H1 (cell line): ENCODE data around the gene YPEL4. TPM values are rescaled to one million over a fixed set of nuclear protein-coding genes. Genes with fewer than 3 reads are reported as not detected.

ENCODE experiments used
- CTCF ChIA-PET: fragments of 300-600 bp; sonication (Branson Sonifier 250); formaldehyde crosslinking; loops from one replicate; lab custom pipeline; 2021; ENCODE audit not compliant: partially characterized antibody; lab: Charles Lee
- POLR2A ChIA-PET: fragments of 300-600 bp; sonication (Branson Sonifier 250); formaldehyde crosslinking; loops from one replicate; lab custom pipeline; 2021; ENCODE audit warnings: inconsistent platforms; ENCODE audit not compliant: partially characterized antibody; lab: Charles Lee
- DNase-seq, 2 experiments: peaks; one replicate each; pipeline versions ENCODE4 v3.0.0 to v3.0.0-alpha.2; 2010 to 2022; ENCODE audit warnings: low spot score in 2 of 2, low read depth in 1 of 2, mixed read lengths in 1 of 2
- FAIRE-seq: peaks from 2 replicates; lab custom pipeline; 2011; peaks lifted over from hg19 to GRCh38; lab: Jason Lieb, UNC
- H2AFZ ChIP-seq: 2 replicates; pipeline ENCODE4 v1.8.1; 2012; ENCODE audit warnings: low read length, inconsistent platforms
- H2AK5ac ChIP-seq: 2 replicates; pipeline ENCODE4 v1.6.1; 2013; ENCODE audit warnings: low read depth, low read length
- H2BK120ac ChIP-seq: replicated peaks from 2 replicates; pipeline ENCODE3; 2013; ENCODE audit warnings: low read depth, low read length, inconsistent platforms
- H2BK12ac ChIP-seq: 2 replicates; pipeline ENCODE4 v1.6.1; 2013; ENCODE audit warnings: low read depth, low read length
- H2BK15ac ChIP-seq: 2 replicates; pipeline ENCODE4 v1.6.1; 2013; ENCODE audit warnings: low read length
- H2BK20ac ChIP-seq: 2 replicates; pipeline ENCODE4 v1.6.1; 2013; ENCODE audit warnings: low read length
- H2BK5ac ChIP-seq: 2 replicates; pipeline ENCODE4 v1.6.1; 2013; ENCODE audit warnings: low read depth, low read length
- H3K14ac ChIP-seq: 2 replicates; pipeline ENCODE4 v1.6.1; 2013; ENCODE audit warnings: inconsistent platforms; ENCODE audit not compliant: insufficient read length
- H3K18ac ChIP-seq: 2 replicates; pipeline ENCODE4 v1.6.1; 2013; ENCODE audit warnings: low read length; ENCODE audit errors: extremely low read depth
- H3K23ac ChIP-seq: 2 replicates; pipeline ENCODE4 v1.6.1; 2013; ENCODE audit warnings: inconsistent platforms; ENCODE audit not compliant: insufficient read length
- H3K23me2 ChIP-seq: 2 replicates; pipeline ENCODE4 v1.6.1; 2013; ENCODE audit warnings: low read depth, low read length
- H3K27ac ChIP-seq: 2 replicates; pipeline ENCODE4 v1.6.1; 2011; ENCODE audit warnings: low read depth, low read length, inconsistent platforms
- H3K27me3 ChIP-seq, 4 experiments: replicated peaks in 1 of 4; 1 replicate in 1 of 4; 2 replicates in 3 of 4; pipeline versions ENCODE4 v1.6.1 to v1.8.1; 2011 to 2013; ENCODE audit warnings: low read length in 3 of 4, mild to moderate bottlenecking in 3 of 4, inconsistent platforms in 2 of 4, mixed read lengths in 2 of 4, moderate library complexity in 1 of 4; ENCODE audit not compliant: control insufficient read depth in 3 of 4, insufficient read depth in 3 of 4; ENCODE audit errors: extremely low read depth in 1 of 4
- H3K36me3 ChIP-seq, 4 experiments: 2 replicates each; pipeline versions ENCODE4 v1.6.1 to v1.8.1; 2011 to 2013; ENCODE audit warnings: mild to moderate bottlenecking in 4 of 4, low read length in 3 of 4, moderate library complexity in 2 of 4, control low read depth in 1 of 4, inconsistent platforms in 1 of 4; ENCODE audit not compliant: insufficient read depth in 4 of 4, control insufficient read depth in 2 of 4
- H3K4ac ChIP-seq: replicated peaks from 2 replicates; pipeline ENCODE3; 2013; ENCODE audit warnings: low read length, low read depth, mixed read lengths, inconsistent platforms; ENCODE audit not compliant: insufficient read length
- H3K4me1 ChIP-seq, 4 experiments: replicated peaks in 1 of 4; 1 replicate in 1 of 4; 2 replicates in 3 of 4; pipeline versions ENCODE4 v1.6.1 to v1.8.1; 2011 to 2013; ENCODE audit warnings: low read length in 3 of 4, inconsistent platforms in 2 of 4, mixed read lengths in 1 of 4; ENCODE audit not compliant: insufficient read depth in 4 of 4, control insufficient read depth in 3 of 4
- H3K4me2 ChIP-seq, 2 experiments: 2 replicates each; pipeline versions ENCODE4 v1.6.1 to v1.8.1; 2011 to 2013; ENCODE audit warnings: low read depth in 2 of 2, low read length in 2 of 2, control low read depth in 1 of 2, inconsistent platforms in 1 of 2, mild to moderate bottlenecking in 1 of 2; ENCODE audit not compliant: insufficient read depth in 1 of 2
- H3K4me3 ChIP-seq, 4 experiments: fragments of 200-600, 300-600 bp in 1 of 4; sonication (generic), shearing (Covaris generic), sonication (Bioruptor Twin) in 1 of 4; 2 replicates each; pipeline versions ENCODE4 v1.5.1 to v1.8.1; 2011 to 2016; ENCODE audit warnings: low read length in 4 of 4, low read depth in 3 of 4, control low read depth in 2 of 4, inconsistent platforms in 2 of 4, mild to moderate bottlenecking in 2 of 4, mixed read lengths in 1 of 4, moderate library complexity in 1 of 4; ENCODE audit not compliant: insufficient read depth in 2 of 4; ENCODE audit errors: extremely low read depth in 1 of 4
- H3K56ac ChIP-seq: replicated peaks from 2 replicates; pipeline ENCODE3; 2013; ENCODE audit warnings: low read depth, mild to moderate bottlenecking, mixed read lengths, low read length, inconsistent platforms; ENCODE audit not compliant: insufficient read length
- H3K79me1 ChIP-seq: 2 replicates; pipeline ENCODE4 v1.6.1; 2013; ENCODE audit warnings: low read depth, low read length, control low read depth
- H3K79me2 ChIP-seq, 2 experiments: 2 replicates each; pipeline versions ENCODE4 v1.6.1 to v1.8.1; 2012 to 2013; ENCODE audit warnings: low read length in 2 of 2, mild to moderate bottlenecking in 2 of 2, inconsistent platforms in 1 of 2; ENCODE audit not compliant: insufficient read depth in 2 of 2, control insufficient read depth in 1 of 2
- H3K9ac ChIP-seq, 4 experiments: replicated peaks in 1 of 4; 1 replicate in 1 of 4; 2 replicates in 3 of 4; pipeline versions ENCODE4 v1.6.1 to v1.8.1; 2011 to 2013; ENCODE audit warnings: low read depth in 3 of 4, low read length in 3 of 4, control low read depth in 2 of 4, mild to moderate bottlenecking in 2 of 4, moderate library complexity in 2 of 4, inconsistent platforms in 1 of 4; ENCODE audit errors: extremely low read depth in 1 of 4
- H3K9me3 ChIP-seq, 2 experiments: 2 replicates each; pipeline versions ENCODE4 v1.6.1 to v1.8.1; 2012 to 2013; ENCODE audit warnings: mild to moderate bottlenecking in 2 of 2, moderate library complexity in 2 of 2, control low read depth in 1 of 2, inconsistent platforms in 1 of 2, low read depth in 1 of 2, low read length in 1 of 2, mixed read lengths in 1 of 2; ENCODE audit not compliant: insufficient read depth in 2 of 2
- H4K20me1 ChIP-seq, 2 experiments: replicated peaks in 1 of 2; 2 replicates each; pipeline versions ENCODE3 to v1.8.1; 2011 to 2013; ENCODE audit warnings: inconsistent platforms in 2 of 2, low read length in 2 of 2, mild to moderate bottlenecking in 1 of 2; ENCODE audit not compliant: insufficient read depth in 2 of 2, control insufficient read depth in 1 of 2
- H4K5ac ChIP-seq: 2 replicates; pipeline ENCODE4 v1.6.1; 2013; ENCODE audit warnings: low read length, low read depth, mixed read lengths, inconsistent platforms; ENCODE audit not compliant: insufficient read length
- H4K8ac ChIP-seq: 2 replicates; pipeline ENCODE4 v1.8.0; 2013; ENCODE audit warnings: mild to moderate bottlenecking, moderate library complexity, low read length, inconsistent platforms; ENCODE audit not compliant: insufficient read depth; ENCODE audit errors: extremely low read depth
- H4K91ac ChIP-seq: replicated peaks from 2 replicates; pipeline ENCODE3; 2013; ENCODE audit warnings: low read length, mixed read lengths, inconsistent platforms; ENCODE audit not compliant: insufficient read length
- EZH2 ChIP-seq: fragments of 200-600 bp; sonication (generic); IDR thresholded peaks from 2 replicates; pipeline ENCODE4 v1.7.1; 2012; ENCODE audit warnings: low read depth, mild to moderate bottlenecking, moderate library complexity, low read length, inconsistent platforms; ENCODE audit not compliant: severe bottlenecking
- SIN3A ChIP-seq, 2 experiments: IDR thresholded peaks in 1 of 2; conservative IDR thresholded peaks in 1 of 2; 2 replicates each; pipeline ENCODE4 v1.6.1; 2011 to 2012; ENCODE audit warnings: low read length in 2 of 2, improper control_type of control experiment in 1 of 2, low read depth in 1 of 2, mild to moderate bottlenecking in 1 of 2
- SIX5 ChIP-seq: IDR thresholded peaks from 2 replicates; pipeline ENCODE4 v1.6.1; 2011; ENCODE audit warnings: mild to moderate bottlenecking, low read depth, low read length
- SP1 ChIP-seq: IDR thresholded peaks from 2 replicates; pipeline ENCODE4 v1.6.1; 2011; ENCODE audit warnings: low read depth, low read length
- TEAD4 ChIP-seq: IDR thresholded peaks from 2 replicates; pipeline ENCODE4 v1.6.1; 2012; ENCODE audit warnings: low read depth, low read length, inconsistent platforms, mixed read lengths
- WGBS, 2 experiments: shearing (Covaris generic) in 1 of 2; methylation state at CpG; one replicate each; pipeline versions ENCODE4 v1.1.6 to v1.1.7; 2013 to 2015; ENCODE audit warnings: low lambda C conversion rate in 2 of 2, mixed read lengths in 2 of 2, inconsistent platforms in 1 of 2, low coverage in 1 of 2, missing lambda C conversion rate in 1 of 2; ENCODE audit not compliant: insufficient replicate concordance in 2 of 2, insufficient coverage in 1 of 2, insufficient read length in 1 of 2; ENCODE audit errors: extremely low coverage in 1 of 2, missing lambda C conversion rate in 1 of 2; 5-methylcytosine and 5-hydroxymethylcytosine counted together
- polyA plus RNA-seq, 7 experiments: library from polyadenylated mRNA; depleted of rRNA in 3 of 7; stranded (reverse) in 5 of 7; unstranded in 2 of 7; fragments of >200 nt in 5 of 7; fragments of 200-250 nt in 2 of 7; gene quantifications; 1 replicate in 5 of 7; 2 replicates in 1 of 7; 4 replicates in 1 of 7; pipeline versions ENCODE4 v1.2.1 to v1.2.3, GENCODE V29; 2011 to 2013; ENCODE audit warnings: missing spikeins in 2 of 7, mixed read lengths in 2 of 7
- total RNA-seq: library from RNA; stranded (reverse); fragmentation: NEBNext Ultra II Directional; extraction: Animal tissue kit (Norgen Biotek cat#: 25700); gene quantifications from 2 replicates; pipeline ENCODE4 v1.2.1, GENCODE V29; 2021

YPEL4 gene
- total and polyA plus RNA-seq, 2 of the 8 experiments (the other 6 are each of a cell fraction or from before 2014, with no cell fraction given): 0.13 to 0.38 TPM

DNA sequence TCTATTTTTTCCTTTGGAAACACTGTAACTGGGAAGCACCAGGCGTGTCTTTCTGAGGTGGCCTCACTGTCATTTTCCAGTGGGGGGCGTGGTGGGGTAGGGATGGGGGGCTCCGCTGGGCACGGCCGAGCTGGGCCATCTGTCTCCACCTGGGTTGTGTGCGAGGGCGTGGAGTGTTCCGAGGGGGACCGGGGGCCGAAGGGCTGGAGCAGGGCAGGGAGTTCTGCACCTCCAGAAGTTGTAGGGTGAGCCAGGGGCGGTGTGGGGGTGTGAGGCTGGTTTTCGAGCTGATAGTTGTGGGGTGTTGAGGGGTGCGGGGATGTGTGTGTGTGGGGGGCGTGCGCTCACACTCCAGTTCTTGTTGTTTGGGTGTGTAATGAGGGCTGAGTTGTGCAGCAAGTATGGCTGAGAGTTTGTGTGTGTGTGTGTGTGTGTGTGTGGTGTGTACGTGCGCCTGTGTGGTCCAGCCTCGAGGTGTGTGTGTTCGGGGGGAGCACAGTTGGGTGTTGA lies 10.8 kb downstream of the YPEL4 start:
- Histone ChIP-seq H3K36me3 (peaks cover 9 to 29% (median 13%) of the 10 kb centered on the region in 4 experiments; a peak in 6 of 8 replicates), H3K79me2 (peaks cover 0 to 38% of the 10 kb centered on the region in 2 experiments; a peak in 2 of 4 replicates), H3K4me1 (peaks cover 11 to 31% (median 22%) of the 10 kb centered on the region in 4 experiments)
- TF ChIP-seq SP1 (no peak), SIX5 (no peak), SIN3A (conservative IDR thresholded peaks at IDR 0.05 in 1 of 2, IDR thresholded peaks at IDR 0.05 in 1 of 2; ENCODE audit: low read depth in 1 of 2, low read length in 2 of 2) (peak in 1 of 2 experiments; percentile 79; a peak in 1 of 4 replicates), TEAD4 (no peak), EZH2 (no peak)

More for the DNA sequence above, 10.8 kb downstream of the YPEL4 start:
- WGBS, 2 experiments: 2% methylated on average over 17 of the region's 19 CpGs; no CpG with 5 or more reads in 1 of the 2 experiments
- Histone ChIP-seq H2BK12ac (peak overlapping the region; percentile 99; the same call in 1 of the 2 replicates), H3K14ac (peak overlapping the region; percentile 43), H2AFZ (no peak overlapping the region), H2AK5ac (peak overlapping the region; percentile 99), H3K9me3 (no peaks in the 10 kb centered on the region), H3K23me2 (peaks cover 17% of the 10 kb centered on the region), H3K4me2 (peak overlapping the region; percentile 68 to 94), H2BK5ac (peak overlapping the region; percentile 100), H2BK15ac (peak overlapping the region; percentile 90; the same call in 1 of the 2 replicates), H4K8ac (peak overlapping the region; percentile 92; the same call in 1 of the 2 replicates), H3K79me1 (peaks cover 10% of the 10 kb centered on the region; the same call in 1 of the 2 replicates), H4K20me1 (peaks cover 15 to 27% of the 10 kb centered on the region in 2 experiments), H4K5ac (peak overlapping the region; percentile 95), H2BK20ac (peak overlapping the region; percentile 8; the same call in 1 of the 2 replicates), H4K91ac (peak overlapping the region; percentile 99), H3K27ac (peak overlapping the region; percentile 98), H3K56ac (peak overlapping the region; percentile 95), H3K4ac (peak overlapping the region; percentile 96), H3K9ac (peak overlapping the region; percentile 97 to 100 (median 99)), H2BK120ac (peak overlapping the region; percentile 71), H3K4me3 (peak overlapping the region; percentile 94 to 100 (median 98)), H3K27me3 (no peaks in the 10 kb centered on the region; a peak in 1 of 7 replicates), H3K18ac (peak overlapping the region; percentile 100), H3K23ac (no peak overlapping the region)
- no peak for DNase-seq
- no peak for FAIRE-seq
- ChIA-PET POLR2A (interaction anchor here (0.7 to 29.6 kb wide), 40 partner anchors 7 to 924 kb away, joined by 3 to 1546 read pairs (median 7); partner anchors contain the start of genes CLP1, MED19, RTN4RL2 and SELENOH), CTCF (interaction anchor here (0.5 to 14.3 kb wide), 14 partner anchors 10 to 178 kb away, joined by 4 to 357 read pairs (median 14); partner anchors contain the start of genes RTN4RL2, SERPING1, UBE2L6 and YPEL4)
